Measurements from ENCODE around the gene MANBA.

DNA sequence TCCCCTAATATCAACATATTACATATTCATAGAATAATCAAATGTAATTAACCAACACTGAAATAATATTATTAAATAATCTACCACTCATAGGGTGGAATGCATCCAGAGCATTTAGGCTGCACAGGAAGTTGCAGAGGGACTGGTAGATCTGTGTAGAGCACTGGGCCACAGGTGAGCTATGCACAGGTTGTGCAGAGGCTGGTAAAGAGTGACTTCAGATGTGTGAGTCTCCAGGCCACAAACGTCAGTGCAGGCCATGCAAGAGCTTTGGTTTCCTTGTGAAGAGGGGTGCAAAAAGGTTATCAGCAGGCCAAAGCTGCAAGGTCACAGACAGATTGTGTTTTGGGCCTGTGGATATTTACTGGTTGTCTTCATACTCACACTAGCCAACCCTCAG, 25.5 kb upstream of the MANBA start:
- TF ChIP-seq RAD21 (IDR thresholded peaks at IDR 0.05; ENCODE audit: low read depth) (no peak), CREB1 (IDR thresholded peaks at IDR 0.05; ENCODE audit: low read depth) (no peak), CEBPB (IDR thresholded peaks at IDR 0.05) (no peak), REST (IDR thresholded peaks at IDR 0.05; ENCODE audit: low read depth) (no peak), TEAD4 (IDR thresholded peaks at IDR 0.05) (no peak), FOXM1 (IDR thresholded peaks at IDR 0.05; ENCODE audit: borderline replicate concordance, low read depth) (no peak), EP300 (IDR thresholded peaks at IDR 0.05; ENCODE audit: borderline replicate concordance) (no peak), EGR1 (IDR thresholded peaks at IDR 0.05) (no peak), YY1 (IDR thresholded peaks at IDR 0.05; ENCODE audit: low read depth) (no peak), NFIC (IDR thresholded peaks at IDR 0.05) (no peak), TAF1 (IDR thresholded peaks at IDR 0.05; ENCODE audit: low read depth) (no peak), ZBTB7A (IDR thresholded peaks at IDR 0.05; ENCODE audit: low read depth) (no peak)
- TF ChIP-seq, protein P1, sequence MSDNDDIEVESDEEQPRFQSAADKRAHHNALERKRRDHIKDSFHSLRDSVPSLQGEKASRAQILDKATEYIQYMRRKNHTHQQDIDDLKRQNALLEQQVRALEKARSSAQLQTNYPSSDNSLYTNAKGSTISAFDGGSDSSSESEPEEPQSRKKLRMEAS (IDR thresholded peaks at IDR 0.05) = no peak
- TF ChIP-seq, protein P2, sequence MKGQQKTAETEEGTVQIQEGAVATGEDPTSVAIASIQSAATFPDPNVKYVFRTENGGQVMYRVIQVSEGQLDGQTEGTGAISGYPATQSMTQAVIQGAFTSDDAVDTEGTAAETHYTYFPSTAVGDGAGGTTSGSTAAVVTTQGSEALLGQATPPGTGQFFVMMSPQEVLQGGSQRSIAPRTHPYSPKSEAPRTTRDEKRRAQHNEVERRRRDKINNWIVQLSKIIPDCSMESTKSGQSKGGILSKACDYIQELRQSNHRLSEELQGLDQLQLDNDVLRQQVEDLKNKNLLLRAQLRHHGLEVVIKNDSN (IDR thresholded peaks at IDR 0.05) = no peak
